PC-9 (cell line): ENCODE data around the gene ATP6V1G2. TPM values are rescaled to one million over a fixed set of nuclear protein-coding genes. Genes with fewer than 3 reads are reported as not detected.

Experiments
- BruUV-seq: library from RNA; stranded (reverse); fragments of 400-500 nt; replicated peaks from 2 replicates; lab custom pipeline; 2021; lab: Mats Ljungman, UMichigan
- CTCF ChIA-PET: fragments of 300-600 bp; sonication (Branson Sonifier 250); formaldehyde crosslinking; loops from one replicate; lab custom pipeline; 2022; ENCODE audit warnings: antibody characterized with exemption; lab: Charles Lee
- POLR2A ChIA-PET: fragments of 300-600 bp; sonication (Branson Sonifier 250); formaldehyde crosslinking; loops from one replicate; lab custom pipeline; 2022; ENCODE audit warnings: antibody characterized with exemption; ENCODE audit not compliant: unreplicated experiment; lab: Charles Lee
- DNase-seq, 2 experiments: peaks; one replicate each; pipeline versions ENCODE4 v3.0.0 to v3.0.0-alpha.2; 2015 to 2022; ENCODE audit warnings: mixed read lengths in 1 of 2
- H2AFZ ChIP-seq: fragments of 200-600 bp; sonication (generic); 2 replicates; pipeline ENCODE4 v1.8.1; 2017; ENCODE audit warnings: antibody characterized with exemption
- H3F3A ChIP-seq: fragments of 200-600 bp; sonication (generic); 2 replicates; pipeline ENCODE4 v1.8.1; 2017; ENCODE audit warnings: antibody characterized with exemption, mild to moderate bottlenecking, low read depth; ENCODE audit not compliant: insufficient read depth
- H3K27ac ChIP-seq: fragments of 200-600 bp; sonication (generic); 2 replicates; pipeline ENCODE4 v1.6.1; 2016; ENCODE audit warnings: mixed run types
- H3K27me3 ChIP-seq: fragments of 200-600 bp; sonication (generic); 2 replicates; pipeline ENCODE4 v1.6.1; 2016; ENCODE audit warnings: low read depth, mixed run types; ENCODE audit not compliant: insufficient read depth
- H3K36me3 ChIP-seq: fragments of 200-600 bp; sonication (generic); 2 replicates; pipeline ENCODE4 v1.6.1; 2016; ENCODE audit warnings: low read depth, mixed run types
- H3K4me1 ChIP-seq: fragments of 200-600 bp; sonication (generic); replicated peaks from 2 replicates; pipeline ENCODE4 v1.6.1; 2016; ENCODE audit warnings: mixed run types; ENCODE audit not compliant: insufficient read depth
- H3K4me2 ChIP-seq: fragments of 200-600 bp; sonication (generic); 2 replicates; pipeline ENCODE4 v1.6.1; 2017; ENCODE audit warnings: mixed run types
- H3K4me3 ChIP-seq: fragments of 200-600 bp; sonication (generic); 2 replicates; pipeline ENCODE4 v1.6.1; 2016; ENCODE audit warnings: mixed run types
- H3K79me2 ChIP-seq: fragments of 200-600 bp; sonication (generic); 2 replicates; pipeline ENCODE4 v1.6.1; 2017; ENCODE audit warnings: low read depth, mixed run types
- H3K9me2 ChIP-seq: fragments of 200-600 bp; sonication (generic); 2 replicates; pipeline ENCODE4 v1.8.1; 2017; ENCODE audit warnings: mild to moderate bottlenecking; ENCODE audit not compliant: insufficient read depth
- H3K9me3 ChIP-seq: fragments of 200-600 bp; sonication (generic); 2 replicates; pipeline ENCODE4 v1.8.1; 2016; ENCODE audit warnings: low read depth; ENCODE audit not compliant: insufficient read depth
- H4K20me1 ChIP-seq: fragments of 200-600 bp; sonication (generic); 2 replicates; pipeline ENCODE4 v1.8.1; 2017; ENCODE audit not compliant: insufficient read depth
- EZH2 ChIP-seq: fragments of 200-600 bp; sonication (generic); IDR thresholded peaks from 2 replicates; pipeline ENCODE4 v1.8.0; 2017; ENCODE audit warnings: antibody characterized with exemption, low read depth
- intact Hi-C: fragments of 100-400 bp; cut with micrococcal nuclease; formaldehyde crosslinking; loops from one replicate; pipeline ENCODE4 v1.10.0; 2022; ENCODE audit not compliant: unreplicated experiment
- total RNA-seq: library from RNA; stranded (reverse); gene quantifications from 2 replicates; pipeline ENCODE4 v1.2.3, GENCODE V29; 2021
- TF ChIP-seq, protein P1 (sequence below): fragments of 200-600 bp; sonication (generic); conservative IDR thresholded peaks from 2 replicates; pipeline ENCODE4 v1.6.1; 2017; ENCODE audit warnings: mixed run types, antibody characterized with exemption, mild to moderate bottlenecking, moderate library complexity

Gene ATP6V1G2
- total RNA-seq, 1 experiment from 2014 or later = 1.8 TPM

DNA sequence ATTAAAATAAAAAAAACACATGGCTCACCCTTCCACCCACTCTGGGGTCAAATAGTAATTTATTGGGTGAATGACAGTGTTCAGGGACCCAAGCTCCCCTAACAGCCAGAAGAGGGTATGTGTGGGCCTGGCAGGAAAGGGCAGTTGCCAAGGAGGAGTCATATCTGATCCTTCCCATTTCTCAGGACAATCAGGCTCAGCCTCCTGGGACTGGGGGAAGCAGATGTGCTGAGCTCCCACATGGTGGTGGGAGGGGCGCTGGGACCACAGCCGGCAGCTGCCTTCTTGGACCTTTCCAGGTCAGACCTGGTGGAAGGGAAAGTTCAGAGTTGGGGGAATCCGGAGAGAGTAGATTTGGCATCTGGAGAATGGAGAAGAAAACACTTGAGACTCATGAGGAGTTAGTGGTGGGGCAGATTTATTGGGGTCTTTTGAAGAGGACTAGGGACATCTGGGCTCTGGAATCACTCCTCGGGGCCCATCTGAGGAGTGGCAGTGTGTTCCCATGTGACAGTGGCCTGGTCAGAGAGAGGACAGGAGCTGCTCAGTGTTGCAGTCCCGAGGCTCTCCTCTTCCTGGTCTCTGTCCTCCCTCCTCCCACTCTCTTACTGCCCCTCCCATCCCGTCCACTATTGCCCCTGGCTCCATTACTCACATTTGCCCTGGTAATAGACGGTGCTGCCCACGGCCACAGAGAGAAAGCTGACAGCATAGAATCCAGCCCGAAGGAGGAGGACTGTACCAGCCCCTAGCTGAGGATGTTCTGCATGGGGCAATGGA lies 42.7 kb upstream of the ATP6V1G2 start:
- CTCF ChIA-PET = no interaction called here
- POLR2A ChIA-PET = interaction anchor here (0.6 kb wide), 1 partner anchor 837 kb away, joined by 10 read pairs; no protein-coding TSS in a partner anchor
- TF ChIP-seq, protein P1, sequence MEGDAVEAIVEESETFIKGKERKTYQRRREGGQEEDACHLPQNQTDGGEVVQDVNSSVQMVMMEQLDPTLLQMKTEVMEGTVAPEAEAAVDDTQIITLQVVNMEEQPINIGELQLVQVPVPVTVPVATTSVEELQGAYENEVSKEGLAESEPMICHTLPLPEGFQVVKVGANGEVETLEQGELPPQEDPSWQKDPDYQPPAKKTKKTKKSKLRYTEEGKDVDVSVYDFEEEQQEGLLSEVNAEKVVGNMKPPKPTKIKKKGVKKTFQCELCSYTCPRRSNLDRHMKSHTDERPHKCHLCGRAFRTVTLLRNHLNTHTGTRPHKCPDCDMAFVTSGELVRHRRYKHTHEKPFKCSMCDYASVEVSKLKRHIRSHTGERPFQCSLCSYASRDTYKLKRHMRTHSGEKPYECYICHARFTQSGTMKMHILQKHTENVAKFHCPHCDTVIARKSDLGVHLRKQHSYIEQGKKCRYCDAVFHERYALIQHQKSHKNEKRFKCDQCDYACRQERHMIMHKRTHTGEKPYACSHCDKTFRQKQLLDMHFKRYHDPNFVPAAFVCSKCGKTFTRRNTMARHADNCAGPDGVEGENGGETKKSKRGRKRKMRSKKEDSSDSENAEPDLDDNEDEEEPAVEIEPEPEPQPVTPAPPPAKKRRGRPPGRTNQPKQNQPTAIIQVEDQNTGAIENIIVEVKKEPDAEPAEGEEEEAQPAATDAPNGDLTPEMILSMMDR = no peak
- no peak for TF ChIP-seq EZH2

DNA sequence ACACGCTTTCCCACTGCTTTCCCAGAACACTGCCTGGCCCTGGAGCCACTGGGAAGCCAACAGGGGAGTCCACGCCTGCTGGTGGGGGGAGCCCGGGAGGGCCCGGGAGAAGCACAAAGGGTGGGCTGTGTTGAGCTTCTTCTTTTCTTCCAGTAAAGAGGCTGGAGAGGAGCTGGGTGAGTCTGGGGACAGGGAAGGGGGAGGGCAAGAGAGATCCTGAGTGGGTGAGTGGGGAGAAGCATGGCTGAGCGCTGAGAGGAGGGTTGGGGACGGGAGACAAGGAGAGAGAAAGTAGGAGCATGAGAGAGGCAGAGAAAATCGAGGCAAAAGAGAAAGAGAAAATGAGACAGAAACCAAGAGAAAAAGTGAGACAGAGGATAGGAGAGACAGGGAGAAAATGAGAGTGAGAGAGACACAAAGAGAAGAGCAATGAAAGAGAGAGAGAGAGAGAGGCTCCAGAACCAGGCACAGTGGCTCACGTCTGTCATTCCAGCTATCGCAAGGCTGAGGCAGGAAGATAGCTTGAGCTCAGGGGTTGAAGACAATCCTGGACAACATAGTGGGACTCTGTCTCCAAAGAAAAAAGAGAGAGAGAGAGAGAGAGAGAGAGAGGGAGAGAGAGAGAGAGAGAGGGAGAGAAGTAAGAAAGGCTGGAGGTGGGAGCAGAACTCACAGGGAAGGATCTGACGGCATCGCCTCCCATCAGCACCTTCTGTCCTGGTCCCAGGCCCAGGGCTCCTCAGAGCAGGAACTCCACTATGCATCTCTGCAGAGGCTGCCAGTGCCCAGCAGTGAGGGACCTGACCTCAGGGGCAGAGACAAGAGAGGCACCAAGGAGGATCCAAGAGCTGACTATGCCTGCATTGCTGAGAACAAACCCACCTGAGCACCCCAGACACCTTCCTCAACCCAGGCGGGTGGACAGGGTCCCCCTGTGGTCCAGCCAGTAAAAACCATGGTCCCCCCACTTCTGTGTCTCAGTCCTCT lies 41.7 kb upstream of the ATP6V1G2 start:
- ChIA-PET CTCF (interaction anchor here (0.6 to 0.7 kb wide), 3 partner anchors 73 to 261 kb away, joined by 8 to 13 read pairs (median 8); partner anchors contain the start of gene C6orf47), POLR2A (interaction anchor here (0.6 kb wide), 1 partner anchor 836 kb away, joined by 10 read pairs; no protein-coding TSS in a partner anchor)
- Histone ChIP-seq H4K20me1 (no peaks in the 10 kb centered on the region), H2AFZ (no peak overlapping the region), H3K4me3 (no peak overlapping the region), H3K4me2 (no peak overlapping the region), H3K4me1 (no peaks in the 10 kb centered on the region), H3K79me2 (no peaks in the 10 kb centered on the region), H3F3A (no peaks in the 10 kb centered on the region), H3K27me3 (no peaks in the 10 kb centered on the region), H3K9me2 (no peaks in the 10 kb centered on the region), H3K36me3 (no peaks in the 10 kb centered on the region), H3K27ac (no peak overlapping the region), H3K9me3 (no peaks in the 10 kb centered on the region)
- no peak for DNase-seq
- intact Hi-C loops = no loop called here
- no TSS peak for BruUV-seq
- TF ChIP-seq EZH2 = no peak
- TF ChIP-seq, protein P1 = no peak

More for the DNA sequence above, 42.7 kb upstream of the ATP6V1G2 start:
- no peaks in the 10 kb centered on the region for H3K9me3 ChIP-seq
- no peaks in the 10 kb centered on the region for H3K9me2 ChIP-seq
- no peaks in the 10 kb centered on the region for H3K79me2 ChIP-seq
- H3K4me2 ChIP-seq = no peak overlapping the region
- H2AFZ ChIP-seq = no peak overlapping the region
- BruUV-seq = no TSS peak
- H3K4me3 ChIP-seq = no peak overlapping the region
- intact Hi-C loops = no loop called here
- no peak overlapping the region for H3K27ac ChIP-seq
- DNase-seq = no peak
- no peaks in the 10 kb centered on the region for H3K36me3 ChIP-seq
- no peaks in the 10 kb centered on the region for H3K27me3 ChIP-seq
- H4K20me1 ChIP-seq = no peaks in the 10 kb centered on the region
- no peaks in the 10 kb centered on the region for H3F3A ChIP-seq
- no peaks in the 10 kb centered on the region for H3K4me1 ChIP-seq

DNA sequence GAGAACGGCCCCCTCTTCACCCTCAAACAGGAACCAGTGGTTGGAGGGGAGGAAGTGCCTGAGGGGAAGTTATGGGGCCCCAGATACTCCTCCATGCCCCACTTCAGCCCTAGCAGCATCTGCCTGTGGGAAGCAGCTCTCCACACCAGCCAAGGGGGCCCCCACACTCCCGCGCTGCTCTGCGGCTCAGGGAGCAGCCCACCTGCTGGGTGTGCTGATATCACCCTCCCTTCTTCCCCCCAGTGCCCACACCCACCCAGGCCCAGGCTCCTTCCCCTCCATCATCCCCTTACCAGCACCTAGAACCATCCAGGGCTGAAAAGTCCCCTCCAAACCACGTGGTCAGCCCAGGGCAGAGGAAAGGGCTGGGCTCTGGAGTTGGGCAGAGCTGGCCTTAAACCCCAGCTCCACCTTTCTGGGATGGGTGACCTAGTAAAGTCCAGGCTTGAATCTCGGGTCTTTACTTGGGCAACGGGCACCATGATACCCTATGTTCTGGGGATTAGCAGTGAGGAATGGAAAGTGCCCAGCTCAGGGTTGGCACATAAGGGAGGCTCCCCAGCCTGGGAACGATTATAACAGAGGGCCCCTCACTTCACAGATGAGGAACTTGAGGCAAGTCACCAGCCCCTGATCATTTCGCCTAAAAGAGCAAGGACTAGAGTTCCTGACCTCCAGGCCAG lies 40.3 kb upstream of the ATP6V1G2 start:
- Histone ChIP-seq H3K9me2 (no peaks in the 10 kb centered on the region), H3K4me1 (no peaks in the 10 kb centered on the region), H3K9me3 (no peaks in the 10 kb centered on the region), H3K36me3 (no peaks in the 10 kb centered on the region), H4K20me1 (no peaks in the 10 kb centered on the region), H3K79me2 (no peaks in the 10 kb centered on the region), H3K4me2 (no peak overlapping the region), H3K27me3 (no peaks in the 10 kb centered on the region), H2AFZ (no peak overlapping the region), H3K4me3 (no peak overlapping the region), H3K27ac (no peak overlapping the region), H3F3A (no peaks in the 10 kb centered on the region)
- TF ChIP-seq, protein P1 = no peak
- no peak for TF ChIP-seq EZH2
- POLR2A ChIA-PET = interaction anchor here (0.6 kb wide), 1 partner anchor 500 kb away, joined by 7 read pairs; no protein-coding TSS in a partner anchor
- intact Hi-C loops = no loop called here
- CTCF ChIA-PET = interaction anchor here (1.1 kb wide), 1 partner anchor 12 kb away, joined by 3 read pairs; no protein-coding TSS in a partner anchor
- no TSS peak for BruUV-seq
- DNase-seq = no peak
